Measurements from ENCODE around the gene C1QTNF6.

GRCh38 chr22:37186228-37186996, 1.6 kb downstream of the C1QTNF6 start:
- TF ChIP-seq RAD21 (conservative IDR thresholded peaks at IDR 0.05) (no peak), TAF1 (IDR thresholded peaks at IDR 0.05; ENCODE audit: low read depth) (no peak), EP300 (conservative IDR thresholded peaks at IDR 0.05; ENCODE audit: poor library complexity, severe bottlenecking) (no peak), EZH2 (IDR thresholded peaks at IDR 0.05; ENCODE audit: borderline replicate concordance, insufficient read depth, low read length, poor library complexity, severe bottlenecking) (no peak), POLR2AphosphoS5 (IDR thresholded peaks at IDR 0.05) (no peak), SMC3 (conservative IDR thresholded peaks at IDR 0.05; ENCODE audit: poor library complexity) (no peak)
- TF ChIP-seq, protein P1, sequence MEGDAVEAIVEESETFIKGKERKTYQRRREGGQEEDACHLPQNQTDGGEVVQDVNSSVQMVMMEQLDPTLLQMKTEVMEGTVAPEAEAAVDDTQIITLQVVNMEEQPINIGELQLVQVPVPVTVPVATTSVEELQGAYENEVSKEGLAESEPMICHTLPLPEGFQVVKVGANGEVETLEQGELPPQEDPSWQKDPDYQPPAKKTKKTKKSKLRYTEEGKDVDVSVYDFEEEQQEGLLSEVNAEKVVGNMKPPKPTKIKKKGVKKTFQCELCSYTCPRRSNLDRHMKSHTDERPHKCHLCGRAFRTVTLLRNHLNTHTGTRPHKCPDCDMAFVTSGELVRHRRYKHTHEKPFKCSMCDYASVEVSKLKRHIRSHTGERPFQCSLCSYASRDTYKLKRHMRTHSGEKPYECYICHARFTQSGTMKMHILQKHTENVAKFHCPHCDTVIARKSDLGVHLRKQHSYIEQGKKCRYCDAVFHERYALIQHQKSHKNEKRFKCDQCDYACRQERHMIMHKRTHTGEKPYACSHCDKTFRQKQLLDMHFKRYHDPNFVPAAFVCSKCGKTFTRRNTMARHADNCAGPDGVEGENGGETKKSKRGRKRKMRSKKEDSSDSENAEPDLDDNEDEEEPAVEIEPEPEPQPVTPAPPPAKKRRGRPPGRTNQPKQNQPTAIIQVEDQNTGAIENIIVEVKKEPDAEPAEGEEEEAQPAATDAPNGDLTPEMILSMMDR (IDR thresholded peaks at IDR 0.05; ENCODE audit: poor library complexity, severe bottlenecking) = no peak
- TF ChIP-seq, protein P2, sequence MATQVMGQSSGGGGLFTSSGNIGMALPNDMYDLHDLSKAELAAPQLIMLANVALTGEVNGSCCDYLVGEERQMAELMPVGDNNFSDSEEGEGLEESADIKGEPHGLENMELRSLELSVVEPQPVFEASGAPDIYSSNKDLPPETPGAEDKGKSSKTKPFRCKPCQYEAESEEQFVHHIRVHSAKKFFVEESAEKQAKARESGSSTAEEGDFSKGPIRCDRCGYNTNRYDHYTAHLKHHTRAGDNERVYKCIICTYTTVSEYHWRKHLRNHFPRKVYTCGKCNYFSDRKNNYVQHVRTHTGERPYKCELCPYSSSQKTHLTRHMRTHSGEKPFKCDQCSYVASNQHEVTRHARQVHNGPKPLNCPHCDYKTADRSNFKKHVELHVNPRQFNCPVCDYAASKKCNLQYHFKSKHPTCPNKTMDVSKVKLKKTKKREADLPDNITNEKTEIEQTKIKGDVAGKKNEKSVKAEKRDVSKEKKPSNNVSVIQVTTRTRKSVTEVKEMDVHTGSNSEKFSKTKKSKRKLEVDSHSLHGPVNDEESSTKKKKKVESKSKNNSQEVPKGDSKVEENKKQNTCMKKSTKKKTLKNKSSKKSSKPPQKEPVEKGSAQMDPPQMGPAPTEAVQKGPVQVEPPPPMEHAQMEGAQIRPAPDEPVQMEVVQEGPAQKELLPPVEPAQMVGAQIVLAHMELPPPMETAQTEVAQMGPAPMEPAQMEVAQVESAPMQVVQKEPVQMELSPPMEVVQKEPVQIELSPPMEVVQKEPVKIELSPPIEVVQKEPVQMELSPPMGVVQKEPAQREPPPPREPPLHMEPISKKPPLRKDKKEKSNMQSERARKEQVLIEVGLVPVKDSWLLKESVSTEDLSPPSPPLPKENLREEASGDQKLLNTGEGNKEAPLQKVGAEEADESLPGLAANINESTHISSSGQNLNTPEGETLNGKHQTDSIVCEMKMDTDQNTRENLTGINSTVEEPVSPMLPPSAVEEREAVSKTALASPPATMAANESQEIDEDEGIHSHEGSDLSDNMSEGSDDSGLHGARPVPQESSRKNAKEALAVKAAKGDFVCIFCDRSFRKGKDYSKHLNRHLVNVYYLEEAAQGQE (IDR thresholded peaks at IDR 0.05; ENCODE audit: borderline replicate concordance) = no peak

Measured in neural cell (in vitro differentiated cells).